ENCODE measurements around the gene C14orf180.

DNA sequence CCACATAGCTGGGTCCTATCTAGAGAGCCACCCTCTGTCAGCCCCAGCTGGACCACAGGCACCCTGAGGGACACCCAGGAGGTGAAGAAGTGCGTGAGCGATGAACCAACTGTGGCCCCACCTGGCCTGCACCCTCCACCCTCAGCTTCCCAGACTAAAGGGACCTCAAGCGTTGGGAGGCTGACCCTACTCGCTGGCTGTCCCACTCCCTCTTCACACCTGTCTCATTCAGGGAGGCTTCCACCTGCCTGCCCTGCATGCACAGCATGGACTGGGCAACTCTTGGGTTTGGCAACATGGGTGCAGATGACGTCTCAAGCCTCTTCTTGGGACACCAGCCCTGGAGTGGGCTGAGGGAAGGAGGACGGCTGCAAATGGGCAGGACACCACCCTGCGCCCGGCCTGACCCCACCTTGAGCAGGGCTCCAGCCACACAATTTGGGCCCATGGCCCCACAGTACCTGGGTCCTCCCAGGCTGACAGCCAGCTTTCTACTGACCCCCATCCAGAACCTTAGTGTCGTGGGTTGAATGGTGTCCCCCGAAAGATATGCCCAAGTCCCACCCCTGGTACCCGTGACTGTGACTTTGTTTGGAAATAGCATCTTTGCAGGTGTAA, 22.9 kb downstream of the C14orf180 start:
- no peak for TF ChIP-seq POLR2AphosphoS5 (IDR thresholded peaks at IDR 0.05; ENCODE audit: low read depth, low read length)
- TF ChIP-seq POLR2A (IDR thresholded peaks at IDR 0.05; ENCODE audit: low read depth, low read length): no peak
